AG09319 (cell line): ENCODE measurements around the gene PAMR1.
A peak's percentile ranks its signal among the peaks of the same experiment; 100 is the strongest.

Source experiments
- DNase-seq: peaks from one replicate; pipeline ENCODE4 v3.0.0-alpha.2; 2010; ENCODE audit warnings: low read depth; ENCODE audit errors: extremely low read depth
- CTCF ChIP-seq: IDR thresholded peaks from 2 replicates; pipeline ENCODE4 v1.5.1; 2011; ENCODE audit warnings: low read depth, mild to moderate bottlenecking, inconsistent platforms, low read length, moderate library complexity

Gene PAMR1

GRCh38 chr11:35414776-35415175 is 110.6 kb downstream of the PAMR1 start:
- DNase-seq, result no peak
- TF ChIP-seq CTCF, result no peak

GRCh38 chr11:35414311-35414710 is 111.1 kb downstream of the PAMR1 start:
- no peak for DNase-seq
- TF ChIP-seq CTCF, result no peak

GRCh38 chr11:35413598-35413997 is 111.8 kb downstream of the PAMR1 start:
- no peak for TF ChIP-seq CTCF

GRCh38 chr11:35412285-35412684 is 113.1 kb downstream of the PAMR1 start:
- TF ChIP-seq CTCF, result peak; percentile 44
- no peak for DNase-seq

More at GRCh38 chr11:35413598-35413997, 111.8 kb downstream of the PAMR1 start:
- DNase-seq, result no peak

- DNase-seq, result no peak
- no peak for TF ChIP-seq CTCF
These were observed 118.4 kb downstream of the PAMR1 start for GRCh38 chr11:35407041-35407440.

- TF ChIP-seq CTCF, result peak; percentile 49
- DNase-seq, result no peak
These were observed 121.0 kb downstream of the PAMR1 start for GRCh38 chr11:35404388-35404775.

GRCh38 chr11:35403765-35404387 is 121.5 kb downstream of the PAMR1 start:
- no peak for DNase-seq
- TF ChIP-seq CTCF, result no peak
